Neural progenitor cell (in vitro differentiated cells): ENCODE data around the gene FAM177B.

Experiments
- CTCF ChIP-seq: fragments of 200-600 bp; sonication (generic); IDR thresholded peaks from 2 replicates; pipeline ENCODE4 v1.5.1; 2017; ENCODE audit warnings: antibody characterized with exemption, mild to moderate bottlenecking
- EZH2 ChIP-seq: fragments of 200-600 bp; sonication (generic); IDR thresholded peaks from 2 replicates; pipeline ENCODE4 v1.6.1; 2017; ENCODE audit warnings: antibody characterized with exemption, mild to moderate bottlenecking, moderate library complexity
- EZH2phosphoT487 ChIP-seq: fragments of 200-600 bp; sonication (generic); IDR thresholded peaks from 2 replicates; pipeline ENCODE4 v1.6.1; 2017; ENCODE audit warnings: antibody characterized with exemption

- no peak for TF ChIP-seq CTCF
- no peak for TF ChIP-seq EZH2
- no peak for TF ChIP-seq EZH2phosphoT487
Measured at GRCh38 chr1:222790115-222790514, 53.1 kb downstream of the FAM177B start.
